Raji (cell line): ENCODE results near the gene CFDP1.

ENCODE experiments used
- POLR2A ChIP-seq: IDR thresholded peaks from 2 replicates; pipeline ENCODE4 v1.6.1; 2011; ENCODE audit warnings: low read depth, low read length, control low read depth; ENCODE audit not compliant: insufficient read depth

Gene CFDP1

GRCh38 chr16:75385507-75386152 lies 47.7 kb downstream of the CFDP1 start:
- TF ChIP-seq POLR2A, result no peak

GRCh38 chr16:75383141-75383540 lies 50.2 kb downstream of the CFDP1 start:
- TF ChIP-seq POLR2A, result no peak

GRCh38 chr16:75382611-75383010 lies 50.7 kb downstream of the CFDP1 start:
- no peak for TF ChIP-seq POLR2A

- no peak for TF ChIP-seq POLR2A
Observed at GRCh38 chr16:75380870-75381269, 52.4 kb downstream of the CFDP1 start.

GRCh38 chr16:75379911-75380847 lies 53.1 kb downstream of the CFDP1 start:
- no peak for TF ChIP-seq POLR2A

- TF ChIP-seq POLR2A, result no peak
Observed at GRCh38 chr16:75379339-75379738, 54.0 kb downstream of the CFDP1 start.

GRCh38 chr16:75378616-75379015 lies 54.7 kb downstream of the CFDP1 start:
- TF ChIP-seq POLR2A, result no peak

GRCh38 chr16:75377729-75378386 lies 55.4 kb downstream of the CFDP1 start:
- TF ChIP-seq POLR2A, result no peak

GRCh38 chr16:75376475-75377161 lies 56.7 kb downstream of the CFDP1 start:
- TF ChIP-seq POLR2A, result no peak

- TF ChIP-seq POLR2A, result no peak
Observed at GRCh38 chr16:75374388-75374787, 58.9 kb downstream of the CFDP1 start.

- TF ChIP-seq POLR2A, result no peak
Observed at GRCh38 chr16:75372236-75372856, 61.0 kb downstream of the CFDP1 start.

- TF ChIP-seq POLR2A, result no peak
Observed at GRCh38 chr16:75371171-75371570, 62.1 kb downstream of the CFDP1 start.

GRCh38 chr16:75364286-75364791 lies 69.0 kb downstream of the CFDP1 start:
- no peak for TF ChIP-seq POLR2A

GRCh38 chr16:75362846-75363245 lies 70.5 kb downstream of the CFDP1 start:
- TF ChIP-seq POLR2A, result no peak
